HEK293 (cell line): ENCODE measurements around the gene UNC45B.
A peak's percentile ranks its signal among the peaks of the same experiment; 100 is the strongest.
"Not testable (repeated sequence)": the region's sequence is repeated elsewhere in the genome, so short reads cannot be mapped to it uniquely, and the experiment has no call there.

Source experiments
- CTCF ChIA-PET: fragments of 350-600 bp; formaldehyde crosslinking; extraction: SDS; loops from one replicate; lab custom pipeline; 2021; ENCODE audit warnings: antibody characterized with exemption; lab: Yijun Ruan, JAX
- POLR2A ChIA-PET: fragments of 300-600 bp; formaldehyde crosslinking; extraction: SDS; loops from one replicate; lab custom pipeline; 2020; ENCODE audit warnings: antibody characterized with exemption, inconsistent platforms; lab: Yijun Ruan, JAX
- H3K27ac ChIP-seq: fragments of 200-500 bp; sonication (Bioruptor generic); 2 replicates; pipeline ENCODE4 v1.5.1; 2014; ENCODE audit warnings: low read depth, low read length, control low read depth, inconsistent platforms; ENCODE audit errors: extremely low read depth
- H3K36me3 ChIP-seq, 2 experiments: fragments of 200-500 bp in 1 of 2; sonication (Bioruptor generic) in 1 of 2; 1 replicate in 1 of 2; 2 replicates in 1 of 2; pipeline ENCODE4 v1.5.1; 2014 to 2017; ENCODE audit warnings: inconsistent platforms in 2 of 2, low read length in 2 of 2; ENCODE audit not compliant: control insufficient read depth in 2 of 2, insufficient read depth in 1 of 2
- H3K4me1 ChIP-seq: fragments of 200-500 bp; sonication (Bioruptor generic); 2 replicates; pipeline ENCODE4 v1.5.1; 2014; ENCODE audit warnings: mild to moderate bottlenecking, low read length, inconsistent platforms; ENCODE audit not compliant: control insufficient read depth, insufficient read depth
- H3K4me3 ChIP-seq: 2 replicates; pipeline ENCODE4 v1.5.1; 2011; ENCODE audit warnings: low read depth, mild to moderate bottlenecking, control low read depth, low read length, moderate library complexity
- H3K9me3 ChIP-seq: fragments of 200-500 bp; sonication (Bioruptor generic); 2 replicates; pipeline ENCODE4 v1.5.1; 2014; ENCODE audit warnings: low read depth, low read length, inconsistent platforms; ENCODE audit not compliant: control insufficient read depth, insufficient read depth
- BCL11A ChIP-seq: fragments of 450-650 bp; formaldehyde crosslinking; IDR thresholded peaks from 2 replicates; pipeline ENCODE4 v1.5.1; 2016; ENCODE audit warnings: low read depth, missing biosample characterization, missing genetic modification characterization
- FEZF1 ChIP-seq: fragments of 450-650 bp; formaldehyde crosslinking; IDR thresholded peaks from 2 replicates; pipeline ENCODE4 v1.5.1; 2016; ENCODE audit warnings: missing biosample characterization, missing genetic modification characterization
- HOXA7 ChIP-seq: sonication (generic); formaldehyde crosslinking; IDR thresholded peaks from 2 replicates; pipeline ENCODE4 v1.8.1; 2022; ENCODE audit warnings: missing genetic modification reagents, borderline replicate concordance
- OVOL3 ChIP-seq: fragments of 450-650 bp; formaldehyde crosslinking; IDR thresholded peaks from 2 replicates; pipeline ENCODE4 v1.5.1; 2016; ENCODE audit warnings: missing biosample characterization, missing genetic modification characterization
- ZNF146 ChIP-seq: fragments of 450-650 bp; formaldehyde crosslinking; IDR thresholded peaks from 2 replicates; pipeline ENCODE4 v1.5.1; 2016; ENCODE audit warnings: missing biosample characterization, missing genetic modification characterization
- ZNF202 ChIP-seq: fragments of 450-650 bp; formaldehyde crosslinking; IDR thresholded peaks from 2 replicates; pipeline ENCODE4 v1.5.1; 2016; ENCODE audit warnings: missing biosample characterization, missing genetic modification characterization, borderline replicate concordance
- ZNF37A ChIP-seq: fragments of 450-650 bp; IDR thresholded peaks from 2 replicates; pipeline ENCODE4 v1.5.1; 2018; ENCODE audit warnings: missing biosample characterization, missing genetic modification characterization
- ZNF529 ChIP-seq: fragments of 450-650 bp; formaldehyde crosslinking; IDR thresholded peaks from 2 replicates; pipeline ENCODE4 v1.5.1; 2017; ENCODE audit warnings: missing genetic modification characterization, missing biosample characterization; ENCODE audit not compliant: insufficient replicate concordance
- ZNF548 ChIP-seq: fragments of 450-650 bp; formaldehyde crosslinking; IDR thresholded peaks from 2 replicates; pipeline ENCODE4 v1.5.1; 2016; ENCODE audit warnings: missing biosample characterization, missing genetic modification characterization
- ZNF560 ChIP-seq: fragments of 450-650 bp; formaldehyde crosslinking; IDR thresholded peaks from 2 replicates; pipeline ENCODE4 v1.5.1; 2017; ENCODE audit warnings: missing biosample characterization, missing genetic modification characterization, borderline replicate concordance
- ZNF585B ChIP-seq: fragments of 450-650 bp; formaldehyde crosslinking; IDR thresholded peaks from 2 replicates; pipeline ENCODE4 v1.5.1; 2016; ENCODE audit warnings: missing biosample characterization, missing genetic modification characterization
- ZNF626 ChIP-seq: fragments of 450-650 bp; sonication (Bioruptor Pico); formaldehyde crosslinking; IDR thresholded peaks from 2 replicates; pipeline ENCODE4 v1.5.1; 2018; ENCODE audit warnings: missing biosample characterization, missing genetic modification characterization, inconsistent platforms
- ZNF629 ChIP-seq: fragments of 450-650 bp; formaldehyde crosslinking; IDR thresholded peaks from 2 replicates; pipeline ENCODE4 v1.5.1; 2017; ENCODE audit warnings: missing biosample characterization, missing genetic modification characterization
- ZNF660 ChIP-seq: fragments of 450-650 bp; IDR thresholded peaks from 2 replicates; pipeline ENCODE4 v1.5.1; 2018; ENCODE audit warnings: missing biosample characterization, mild to moderate bottlenecking, missing genetic modification characterization
- ZNF791 ChIP-seq: fragments of 450-650 bp; formaldehyde crosslinking; IDR thresholded peaks from 2 replicates; pipeline ENCODE4 v1.5.1; 2016; ENCODE audit warnings: missing biosample characterization, missing genetic modification characterization
- TF ChIP-seq, protein P1 (sequence below): fragments of 450-650 bp; formaldehyde crosslinking; IDR thresholded peaks from 2 replicates; pipeline ENCODE4 v1.5.1; 2016; ENCODE audit warnings: missing biosample characterization, missing genetic modification characterization
- TF ChIP-seq, protein P2 (sequence below): fragments of 450-650 bp; formaldehyde crosslinking; IDR thresholded peaks from 2 replicates; pipeline ENCODE4 v1.5.1; 2016; ENCODE audit warnings: missing biosample characterization, missing genetic modification characterization
- TF ChIP-seq, protein P3 (sequence below): fragments of 450-650 bp; IDR thresholded peaks from 2 replicates; pipeline ENCODE4 v1.5.1; 2018; ENCODE audit warnings: missing biosample characterization, missing genetic modification characterization
- TF ChIP-seq, protein P4 (sequence below): fragments of 450-650 bp; formaldehyde crosslinking; IDR thresholded peaks from 2 replicates; pipeline ENCODE4 v1.5.1; 2016; ENCODE audit warnings: missing biosample characterization, missing genetic modification characterization
- TF ChIP-seq, protein P5 (sequence below): fragments of 450-650 bp; formaldehyde crosslinking; optimal IDR thresholded peaks from 2 replicates; pipeline ENCODE3; 2016; ENCODE audit warnings: missing biosample characterization, mild to moderate bottlenecking, missing genetic modification characterization

UNC45B gene

DNA sequence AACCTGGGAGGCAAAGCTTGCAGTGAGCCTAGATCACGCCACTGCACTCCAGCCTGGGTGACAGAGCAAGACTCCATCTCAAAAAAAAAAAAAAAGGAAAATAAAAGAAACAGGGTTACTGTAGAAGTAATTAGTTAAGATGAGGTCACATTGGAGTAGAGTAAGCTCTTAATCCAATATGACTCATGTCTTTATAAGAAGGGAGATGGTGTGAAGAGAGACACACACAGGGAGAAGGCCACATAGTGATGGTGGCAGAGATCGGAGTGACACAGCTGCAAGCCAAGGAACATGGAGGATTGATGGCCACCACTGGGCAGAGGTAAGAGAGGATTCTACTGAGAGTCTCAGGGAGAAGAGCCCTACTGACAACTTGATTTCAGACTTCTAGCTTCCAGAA lies 79.9 kb downstream of the UNC45B start:
- CTCF ChIA-PET, result interaction anchor here (0.8 kb wide), 1 partner anchor 259 kb away, joined by 3 read pairs; no protein-coding TSS in a partner anchor
- Histone ChIP-seq H3K9me3 (no peaks in the 10 kb centered on the region; the same call in 1 of the 2 replicates), H3K4me3 (no peak overlapping the region), H3K36me3 (no peaks in the 10 kb centered on the region), H3K4me1 (no peaks in the 10 kb centered on the region), H3K27ac (no peak overlapping the region)
- POLR2A ChIA-PET, result no interaction called here
- no peak for TF ChIP-seq ZNF202 (tag by site-specific recombination)
- TF ChIP-seq ZNF560 (tag by site-specific recombination), result no peak
- TF ChIP-seq ZNF629, result 0 out of 2 replicates have a peak, but pooled peaks have one; percentile 36

DNA sequence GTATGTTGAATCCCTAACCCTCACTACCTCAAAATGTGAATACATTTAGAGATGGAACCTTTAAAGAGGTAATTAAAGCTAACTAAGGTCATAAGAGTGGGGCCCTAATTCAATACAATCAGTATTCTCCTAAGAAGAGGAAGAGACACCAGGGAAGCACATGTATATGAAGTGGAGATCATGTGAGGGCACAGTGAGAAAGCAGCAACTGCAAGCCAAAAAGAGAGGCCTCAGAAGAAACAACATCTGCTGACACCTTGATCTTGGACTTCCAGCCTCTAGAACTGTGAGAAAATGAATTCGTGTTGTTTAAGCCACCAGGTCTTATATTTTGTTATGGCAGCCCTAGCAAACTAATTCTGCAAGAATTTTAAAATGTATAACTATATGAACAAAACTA lies 82.0 kb downstream of the UNC45B start:
- CTCF ChIA-PET, result no interaction called here
- Histone ChIP-seq H3K4me3 (no peak overlapping the region), H3K4me1 (no peaks in the 10 kb centered on the region), H3K36me3 (no peaks in the 10 kb centered on the region), H3K9me3 (no peaks in the 10 kb centered on the region), H3K27ac (no peak overlapping the region)
- peak; percentile 78 for TF ChIP-seq ZNF548 (tag by site-specific recombination)
- TF ChIP-seq, protein P1, sequence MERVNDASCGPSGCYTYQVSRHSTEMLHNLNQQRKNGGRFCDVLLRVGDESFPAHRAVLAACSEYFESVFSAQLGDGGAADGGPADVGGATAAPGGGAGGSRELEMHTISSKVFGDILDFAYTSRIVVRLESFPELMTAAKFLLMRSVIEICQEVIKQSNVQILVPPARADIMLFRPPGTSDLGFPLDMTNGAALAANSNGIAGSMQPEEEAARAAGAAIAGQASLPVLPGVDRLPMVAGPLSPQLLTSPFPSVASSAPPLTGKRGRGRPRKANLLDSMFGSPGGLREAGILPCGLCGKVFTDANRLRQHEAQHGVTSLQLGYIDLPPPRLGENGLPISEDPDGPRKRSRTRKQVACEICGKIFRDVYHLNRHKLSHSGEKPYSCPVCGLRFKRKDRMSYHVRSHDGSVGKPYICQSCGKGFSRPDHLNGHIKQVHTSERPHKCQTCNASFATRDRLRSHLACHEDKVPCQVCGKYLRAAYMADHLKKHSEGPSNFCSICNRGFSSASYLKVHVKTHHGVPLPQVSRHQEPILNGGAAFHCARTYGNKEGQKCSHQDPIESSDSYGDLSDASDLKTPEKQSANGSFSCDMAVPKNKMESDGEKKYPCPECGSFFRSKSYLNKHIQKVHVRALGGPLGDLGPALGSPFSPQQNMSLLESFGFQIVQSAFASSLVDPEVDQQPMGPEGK (tag by site-specific recombination), result no peak
- POLR2A ChIA-PET, result no interaction called here

DNA sequence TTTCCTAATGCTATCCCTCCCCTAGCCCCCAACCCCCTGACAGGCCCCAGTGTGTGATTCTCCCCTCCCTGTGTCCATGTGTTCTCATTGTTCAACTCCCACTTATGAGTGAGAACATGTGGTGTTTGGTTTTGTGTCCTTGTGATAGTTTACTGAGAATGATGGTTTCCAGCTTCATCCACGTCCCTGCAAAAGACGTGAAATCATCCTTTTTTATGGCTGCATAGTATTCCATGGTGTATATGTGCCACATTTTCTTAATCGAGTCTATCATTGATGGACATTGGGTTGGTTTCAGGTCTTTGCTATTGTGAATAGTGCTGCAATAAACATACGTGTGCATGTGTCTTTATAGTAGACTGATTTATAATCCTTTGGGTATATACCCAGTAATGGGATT lies 86.7 kb downstream of the UNC45B start:
- H3K27ac ChIP-seq, H3K4me3 ChIP-seq, H3K36me3 ChIP-seq, H3K9me3 ChIP-seq, H3K4me1 ChIP-seq, CTCF ChIA-PET: not testable (repeated sequence)
- POLR2A ChIA-PET, result interaction anchor here (1.2 kb wide), 1 partner anchor 139 kb away, joined by 3 read pairs; the partner anchor contains the start of gene SLFN11
- TF ChIP-seq ZNF146 (tag by site-specific recombination), result peak; percentile 88

DNA sequence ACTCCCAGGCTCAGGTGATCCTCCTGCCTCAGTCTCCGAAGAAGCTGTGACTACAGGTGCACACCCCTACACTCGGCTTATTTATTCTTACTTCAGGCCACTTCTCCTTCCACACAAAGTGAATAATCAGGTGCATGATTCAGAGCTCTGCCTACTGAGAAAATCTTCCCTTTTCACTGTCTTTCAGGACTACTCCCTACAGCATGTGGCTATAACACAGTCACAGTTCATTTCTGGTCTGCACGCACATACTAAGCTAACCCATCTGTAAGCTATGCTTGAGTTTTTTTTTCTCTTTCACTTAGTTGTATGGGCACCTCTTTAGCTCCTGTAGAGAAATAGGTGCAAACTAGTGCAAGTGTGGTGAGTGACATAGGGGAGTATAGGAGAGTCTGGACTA lies 87.7 kb downstream of the UNC45B start:
- Histone ChIP-seq H3K9me3 (no peaks in the 10 kb centered on the region), H3K36me3 (no peaks in the 10 kb centered on the region), H3K27ac (no peak overlapping the region), H3K4me1 (no peaks in the 10 kb centered on the region), H3K4me3 (no peak overlapping the region)
- POLR2A ChIA-PET, result no interaction called here
- CTCF ChIA-PET, result no interaction called here
- TF ChIP-seq HOXA7 (CRISPR knock-in tag) (no peak), ZNF37A (tag by site-specific recombination) (no peak), OVOL3 (tag by site-specific recombination) (no peak), ZNF626 (tag by site-specific recombination) (no peak), BCL11A (tag by site-specific recombination) (no peak), ZNF529 (no peak), ZNF791 (no peak), FEZF1 (tag by site-specific recombination) (no peak), ZNF660 (no peak), ZNF585B (tag by site-specific recombination) (no peak)
- TF ChIP-seq, protein P2, sequence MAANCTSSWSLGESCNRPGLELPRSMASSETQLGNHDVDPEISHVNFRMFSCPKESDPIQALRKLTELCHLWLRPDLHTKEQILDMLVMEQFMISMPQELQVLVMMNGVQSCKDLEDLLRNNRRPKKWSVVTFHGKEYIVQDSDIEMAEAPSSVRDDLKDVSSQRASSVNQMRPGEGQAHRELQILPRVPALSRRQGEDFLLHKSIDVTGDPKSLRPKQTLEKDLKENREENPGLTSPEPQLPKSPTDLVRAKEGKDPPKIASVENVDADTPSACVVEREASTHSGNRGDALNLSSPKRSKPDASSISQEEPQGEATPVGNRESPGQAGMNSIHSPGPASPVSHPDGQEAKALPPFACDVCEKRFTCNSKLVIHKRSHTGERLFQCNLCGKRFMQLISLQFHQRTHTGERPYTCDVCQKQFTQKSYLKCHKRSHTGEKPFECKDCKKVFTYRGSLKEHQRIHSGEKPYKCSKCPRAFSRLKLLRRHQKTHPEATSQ (tag by site-specific recombination), result no peak
- TF ChIP-seq, protein P3, sequence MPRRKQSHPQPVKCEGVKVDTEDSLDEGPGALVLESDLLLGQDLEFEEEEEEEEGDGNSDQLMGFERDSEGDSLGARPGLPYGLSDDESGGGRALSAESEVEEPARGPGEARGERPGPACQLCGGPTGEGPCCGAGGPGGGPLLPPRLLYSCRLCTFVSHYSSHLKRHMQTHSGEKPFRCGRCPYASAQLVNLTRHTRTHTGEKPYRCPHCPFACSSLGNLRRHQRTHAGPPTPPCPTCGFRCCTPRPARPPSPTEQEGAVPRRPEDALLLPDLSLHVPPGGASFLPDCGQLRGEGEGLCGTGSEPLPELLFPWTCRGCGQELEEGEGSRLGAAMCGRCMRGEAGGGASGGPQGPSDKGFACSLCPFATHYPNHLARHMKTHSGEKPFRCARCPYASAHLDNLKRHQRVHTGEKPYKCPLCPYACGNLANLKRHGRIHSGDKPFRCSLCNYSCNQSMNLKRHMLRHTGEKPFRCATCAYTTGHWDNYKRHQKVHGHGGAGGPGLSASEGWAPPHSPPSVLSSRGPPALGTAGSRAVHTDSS, result no peak
- TF ChIP-seq, protein P4, sequence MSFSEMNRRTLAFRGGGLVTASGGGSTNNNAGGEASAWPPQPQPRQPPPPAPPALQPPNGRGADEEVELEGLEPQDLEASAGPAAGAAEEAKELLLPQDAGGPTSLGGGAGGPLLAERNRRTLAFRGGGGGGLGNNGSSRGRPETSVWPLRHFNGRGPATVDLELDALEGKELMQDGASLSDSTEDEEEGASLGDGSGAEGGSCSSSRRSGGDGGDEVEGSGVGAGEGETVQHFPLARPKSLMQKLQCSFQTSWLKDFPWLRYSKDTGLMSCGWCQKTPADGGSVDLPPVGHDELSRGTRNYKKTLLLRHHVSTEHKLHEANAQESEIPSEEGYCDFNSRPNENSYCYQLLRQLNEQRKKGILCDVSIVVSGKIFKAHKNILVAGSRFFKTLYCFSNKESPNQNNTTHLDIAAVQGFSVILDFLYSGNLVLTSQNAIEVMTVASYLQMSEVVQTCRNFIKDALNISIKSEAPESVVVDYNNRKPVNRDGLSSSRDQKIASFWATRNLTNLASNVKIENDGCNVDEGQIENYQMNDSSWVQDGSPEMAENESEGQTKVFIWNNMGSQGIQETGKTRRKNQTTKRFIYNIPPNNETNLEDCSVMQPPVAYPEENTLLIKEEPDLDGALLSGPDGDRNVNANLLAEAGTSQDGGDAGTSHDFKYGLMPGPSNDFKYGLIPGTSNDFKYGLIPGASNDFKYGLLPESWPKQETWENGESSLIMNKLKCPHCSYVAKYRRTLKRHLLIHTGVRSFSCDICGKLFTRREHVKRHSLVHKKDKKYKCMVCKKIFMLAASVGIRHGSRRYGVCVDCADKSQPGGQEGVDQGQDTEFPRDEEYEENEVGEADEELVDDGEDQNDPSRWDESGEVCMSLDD (tag by site-specific recombination), result no peak
- TF ChIP-seq, protein P5, sequence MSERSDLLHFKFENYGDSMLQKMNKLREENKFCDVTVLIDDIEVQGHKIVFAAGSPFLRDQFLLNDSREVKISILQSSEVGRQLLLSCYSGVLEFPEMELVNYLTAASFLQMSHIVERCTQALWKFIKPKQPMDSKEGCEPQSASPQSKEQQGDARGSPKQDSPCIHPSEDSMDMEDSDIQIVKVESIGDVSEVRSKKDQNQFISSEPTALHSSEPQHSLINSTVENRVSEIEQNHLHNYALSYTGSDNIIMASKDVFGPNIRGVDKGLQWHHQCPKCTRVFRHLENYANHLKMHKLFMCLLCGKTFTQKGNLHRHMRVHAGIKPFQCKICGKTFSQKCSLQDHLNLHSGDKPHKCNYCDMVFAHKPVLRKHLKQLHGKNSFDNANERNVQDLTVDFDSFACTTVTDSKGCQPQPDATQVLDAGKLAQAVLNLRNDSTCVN (tag by site-specific recombination), result no peak
